Kidney (tissue), 14 donors: ENCODE results near the gene NPAS3. TPM values are rescaled to one million over a fixed set of nuclear protein-coding genes. Genes with fewer than 3 reads are reported as not detected.
A peak's percentile ranks its signal among the peaks of the same experiment; 100 is the strongest.

Experiments
- DNase-seq, 5 donors: peaks; one replicate each; pipeline ENCODE4 v3.0.0-alpha.2; 2013 to 2020
- FAIRE-seq: peaks from 2 replicates; lab custom pipeline; 2012; peaks lifted over from hg19 to GRCh38; lab: Jason Lieb, UNC
- H3K27ac ChIP-seq, 2 donors: one replicate each; pipeline ENCODE4 v1.7.0; 2013; ENCODE audit warnings: low read depth in 2 of 2, low read length in 2 of 2, inconsistent platforms in 1 of 2
- H3K27me3 ChIP-seq: one replicate; pipeline ENCODE4 v1.7.1; 2013; ENCODE audit warnings: low read length, inconsistent platforms; ENCODE audit not compliant: control insufficient read depth, insufficient read depth
- H3K36me3 ChIP-seq, 3 donors: one replicate each; pipeline versions ENCODE4 v1.7.0 to v1.7.1; 2013; ENCODE audit warnings: low read length in 3 of 3, control low read depth in 1 of 3, inconsistent platforms in 1 of 3; ENCODE audit not compliant: insufficient read depth in 3 of 3, control insufficient read depth in 2 of 3
- H3K4me1 ChIP-seq, 3 donors: one replicate each; pipeline versions ENCODE4 v1.7.0 to v1.7.1; 2013; ENCODE audit warnings: low read length in 3 of 3, inconsistent platforms in 1 of 3, low read depth in 1 of 3; ENCODE audit not compliant: control insufficient read depth in 2 of 3, insufficient read depth in 2 of 3
- H3K4me3 ChIP-seq, 3 donors: one replicate each; pipeline versions ENCODE4 v1.7.0 to v1.8.1; 2013; ENCODE audit warnings: low read length in 3 of 3, control low read depth in 1 of 3, inconsistent platforms in 1 of 3
- H3K9ac ChIP-seq, 3 donors: one replicate each; pipeline versions ENCODE4 v1.7.0 to v1.7.1; 2013; ENCODE audit warnings: low read length in 3 of 3, control low read depth in 1 of 3, inconsistent platforms in 1 of 3
- H3K9me3 ChIP-seq, 3 donors: one replicate each; pipeline versions ENCODE4 v1.7.0 to v1.7.1; 2013; ENCODE audit warnings: low read length in 3 of 3, control low read depth in 1 of 3, inconsistent platforms in 1 of 3; ENCODE audit not compliant: control insufficient read depth in 2 of 3, insufficient read depth in 1 of 3
- intact Hi-C: fragments of 100-400 bp; cut with DNase I; formaldehyde crosslinking; loops from one replicate; pipeline ENCODE4 v1.11.1; 2022
- polyA plus RNA-seq: library from polyadenylated mRNA; stranded (reverse); fragments of 350-450 nt; fragmentation: Illumina TruSeq; extraction: RNeasy Lipid Tissue Mini Kit (QIAGEN cat#74804); gene quantifications from one replicate; pipeline ENCODE4 v1.2.3, GENCODE V29; 2014; ENCODE audit warnings: low read depth, low replicate concordance; ENCODE audit not compliant: insufficient read depth
- total RNA-seq: library from RNA; stranded (reverse); fragmentation: NEBNext Ultra II Directional; extraction: Animal tissue kit (Norgen Biotek cat#: 25700); gene quantifications from one replicate; pipeline ENCODE4 v1.2.1, GENCODE V29; 2021
- TF ChIP-seq, protein P1 (sequence below): IDR thresholded peaks from 3 replicates; pipeline ENCODE4 v1.5.1; 2012; ENCODE audit warnings: mild to moderate bottlenecking, moderate library complexity, borderline replicate concordance; ENCODE audit not compliant: insufficient read depth; ENCODE audit errors: extremely low read depth
- donor health status: control.
- donor health status: control.
- donor health status: control.
- donor health status: control.
- donor health status: control.
- donor health status: DM: yes; HTN: yes; CAD: no.
- donor health status: Normal renal cell carcinoma (clear cell type).

The NPAS3 gene
- total and polyA plus RNA-seq, 2 donors from 2014 or later = 0.82 to 5.0 TPM

DNA sequence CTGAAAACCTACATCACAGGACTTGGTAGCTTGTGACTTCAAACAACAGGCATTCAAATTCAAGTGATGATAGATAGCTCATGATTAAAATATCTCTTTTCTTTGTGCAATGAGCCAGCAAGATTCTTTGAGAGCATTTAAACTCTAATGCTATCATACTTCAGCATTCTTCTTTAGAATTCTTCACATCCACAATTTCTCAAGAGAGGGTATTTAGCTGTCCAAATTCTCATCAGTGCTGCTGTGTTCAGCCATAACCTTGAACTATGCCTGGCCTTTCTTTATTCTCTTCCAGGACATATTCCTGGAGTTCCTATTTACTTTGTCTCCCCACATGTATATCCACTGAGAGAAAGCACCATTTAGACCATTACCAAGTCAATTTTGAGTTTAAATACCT lies 691.1 kb downstream of the NPAS3 start:
- TF ChIP-seq, protein P1, sequence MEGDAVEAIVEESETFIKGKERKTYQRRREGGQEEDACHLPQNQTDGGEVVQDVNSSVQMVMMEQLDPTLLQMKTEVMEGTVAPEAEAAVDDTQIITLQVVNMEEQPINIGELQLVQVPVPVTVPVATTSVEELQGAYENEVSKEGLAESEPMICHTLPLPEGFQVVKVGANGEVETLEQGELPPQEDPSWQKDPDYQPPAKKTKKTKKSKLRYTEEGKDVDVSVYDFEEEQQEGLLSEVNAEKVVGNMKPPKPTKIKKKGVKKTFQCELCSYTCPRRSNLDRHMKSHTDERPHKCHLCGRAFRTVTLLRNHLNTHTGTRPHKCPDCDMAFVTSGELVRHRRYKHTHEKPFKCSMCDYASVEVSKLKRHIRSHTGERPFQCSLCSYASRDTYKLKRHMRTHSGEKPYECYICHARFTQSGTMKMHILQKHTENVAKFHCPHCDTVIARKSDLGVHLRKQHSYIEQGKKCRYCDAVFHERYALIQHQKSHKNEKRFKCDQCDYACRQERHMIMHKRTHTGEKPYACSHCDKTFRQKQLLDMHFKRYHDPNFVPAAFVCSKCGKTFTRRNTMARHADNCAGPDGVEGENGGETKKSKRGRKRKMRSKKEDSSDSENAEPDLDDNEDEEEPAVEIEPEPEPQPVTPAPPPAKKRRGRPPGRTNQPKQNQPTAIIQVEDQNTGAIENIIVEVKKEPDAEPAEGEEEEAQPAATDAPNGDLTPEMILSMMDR = no peak
- H3K27ac ChIP-seq = no peak overlapping the region
- FAIRE-seq (no peak), DNase-seq (no peak)
- no peaks in the 10 kb centered on the region for H3K9me3 ChIP-seq
- no peaks in the 10 kb centered on the region for H3K27me3 ChIP-seq
- H3K9ac ChIP-seq = no peak overlapping the region
- no peak overlapping the region for H3K4me3 ChIP-seq
- intact Hi-C loops = no loop called here
- H3K36me3 ChIP-seq = no peaks in the 10 kb centered on the region
- H3K4me1 ChIP-seq = no peaks in the 10 kb centered on the region

DNA sequence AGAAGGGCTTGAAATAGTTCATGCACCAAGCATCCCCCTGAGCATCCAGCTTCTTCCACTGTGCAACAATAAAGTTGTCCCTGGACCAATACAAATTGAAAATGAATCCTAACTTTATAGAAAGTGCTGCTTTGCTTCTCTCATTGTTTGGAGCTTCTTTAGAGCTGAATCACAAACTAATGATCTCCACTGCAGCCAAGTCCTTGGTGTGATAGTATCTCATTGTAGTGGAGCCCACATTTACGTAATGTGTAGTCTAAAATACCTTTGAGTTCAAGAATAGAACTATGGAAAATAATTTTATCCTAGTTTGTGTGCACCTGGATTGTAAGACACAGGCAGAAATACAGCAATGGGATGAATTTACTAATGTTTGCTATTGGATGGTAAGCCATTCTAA lies 692.3 kb downstream of the NPAS3 start:
- Histone ChIP-seq H3K4me3 (no peak overlapping the region), H3K9ac (no peak overlapping the region), H3K27me3 (no peaks in the 10 kb centered on the region), H3K9me3 (no peaks in the 10 kb centered on the region), H3K4me1 (no peaks in the 10 kb centered on the region), H3K27ac (no peak overlapping the region), H3K36me3 (no peaks in the 10 kb centered on the region)
- FAIRE-seq = no peak
- TF ChIP-seq, protein P1 = no peak
- intact Hi-C loops = no loop called here
- DNase-seq = no peak

DNA sequence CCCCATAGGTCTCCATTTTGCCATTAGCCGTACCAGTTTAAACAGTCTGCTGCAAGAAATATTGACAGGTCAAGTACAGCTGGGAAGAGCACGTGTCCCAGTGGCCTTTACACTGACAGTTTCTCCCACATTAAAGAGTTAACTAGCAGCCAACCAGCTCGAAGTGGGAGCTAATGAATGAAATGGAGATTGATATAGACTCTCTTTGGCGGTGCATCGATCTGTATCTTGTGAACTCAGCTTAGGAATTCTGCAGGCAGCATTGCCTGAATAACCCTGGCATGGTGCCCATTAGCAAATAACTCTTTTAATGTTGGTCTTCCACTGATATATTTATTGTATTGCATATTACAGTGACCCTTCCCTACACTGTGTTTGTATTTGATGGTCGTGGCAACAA lies 692.8 kb downstream of the NPAS3 start:
- Histone ChIP-seq H3K4me1 (no peaks in the 10 kb centered on the region), H3K9me3 (no peaks in the 10 kb centered on the region), H3K27ac (no peak overlapping the region), H3K36me3 (no peaks in the 10 kb centered on the region), H3K27me3 (no peaks in the 10 kb centered on the region), H3K9ac (no peak overlapping the region), H3K4me3 (no peak overlapping the region)
- peak in 1 of 5 donors; percentile 13 for DNase-seq
- intact Hi-C loops = no loop called here
- FAIRE-seq = no peak
- TF ChIP-seq, protein P1 = no peak

DNA sequence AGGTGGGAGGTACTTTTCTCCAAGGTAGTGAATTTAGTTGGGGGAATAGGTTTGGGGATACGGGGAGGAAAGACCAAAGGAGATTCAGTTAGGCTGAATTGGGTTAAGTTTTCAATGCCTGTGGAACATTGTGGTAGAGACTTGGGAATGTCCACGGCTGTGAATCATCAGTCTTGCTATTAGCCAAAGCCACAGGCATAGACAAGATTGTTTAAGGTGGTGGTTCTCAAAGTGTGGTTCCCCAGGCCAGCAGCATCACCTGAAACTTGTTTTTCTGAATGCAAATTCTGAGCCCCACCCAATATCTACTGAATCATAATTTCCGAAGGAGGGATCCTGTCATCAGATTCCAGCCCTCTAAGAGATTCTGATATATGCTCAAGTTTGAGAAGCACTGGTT lies 696.0 kb downstream of the NPAS3 start:
- TF ChIP-seq, protein P1 = no peak
- Histone ChIP-seq H3K4me1 (no peaks in the 10 kb centered on the region), H3K27me3 (no peaks in the 10 kb centered on the region), H3K4me3 (no peak overlapping the region), H3K9me3 (no peaks in the 10 kb centered on the region), H3K36me3 (no peaks in the 10 kb centered on the region), H3K27ac (no peak overlapping the region), H3K9ac (no peak overlapping the region)
- DNase-seq = no peak
- intact Hi-C loops = no loop called here
- FAIRE-seq = no peak
